Osteocyte (in vitro differentiated cells): ENCODE results near the gene SMOC2. TPM values are rescaled to one million over a fixed set of nuclear protein-coding genes. Genes with fewer than 3 reads are reported as not detected.
A peak's percentile ranks its signal among the peaks of the same experiment; 100 is the strongest.
"Not testable (repeated sequence)": the region's sequence is repeated elsewhere in the genome, so short reads cannot be mapped to it uniquely, and the experiment has no call there.

Experiments
- DNase-seq: peaks from one replicate; pipeline ENCODE4 v3.0.0; 2021; ENCODE audit warnings: mixed read lengths; ENCODE audit not compliant: unreplicated experiment; ENCODE audit errors: extremely low spot score
- H3K27ac Mint-ChIP-seq: one replicate; pipeline ENCODE4 v1.8.0; 2021; ENCODE audit warnings: mild to moderate bottlenecking, mixed read lengths; ENCODE audit not compliant: unreplicated experiment
- H3K27me3 Mint-ChIP-seq: one replicate; pipeline ENCODE4 v1.8.0; 2021; ENCODE audit warnings: mixed read lengths; ENCODE audit not compliant: unreplicated experiment
- H3K36me3 Mint-ChIP-seq: one replicate; pipeline ENCODE4 v1.8.0; 2021; ENCODE audit warnings: mixed read lengths; ENCODE audit not compliant: unreplicated experiment
- H3K4me1 Mint-ChIP-seq: one replicate; pipeline ENCODE4 v1.8.0; 2021; ENCODE audit warnings: mixed read lengths; ENCODE audit not compliant: unreplicated experiment
- H3K4me3 Mint-ChIP-seq: one replicate; pipeline ENCODE4 v1.8.0; 2021; ENCODE audit warnings: mild to moderate bottlenecking, moderate library complexity, mixed read lengths; ENCODE audit not compliant: unreplicated experiment
- H3K9me3 Mint-ChIP-seq: one replicate; pipeline ENCODE4 v1.8.0; 2021; ENCODE audit warnings: mixed read lengths; ENCODE audit not compliant: unreplicated experiment
- total RNA-seq: library from RNA; stranded (reverse); gene quantifications from 2 replicates; pipeline ENCODE4 v1.2.1, GENCODE V29; 2021
- TF ChIP-seq, protein P1 (sequence below): fragments of 200-600 bp; sonication (generic); IDR thresholded peaks from 2 replicates; pipeline ENCODE4 v1.5.0; 2021; ENCODE audit warnings: antibody characterized with exemption, mild to moderate bottlenecking, moderate library complexity

Gene SMOC2
- total RNA-seq, 1 donor from 2014 or later, result 11.6 TPM

DNA sequence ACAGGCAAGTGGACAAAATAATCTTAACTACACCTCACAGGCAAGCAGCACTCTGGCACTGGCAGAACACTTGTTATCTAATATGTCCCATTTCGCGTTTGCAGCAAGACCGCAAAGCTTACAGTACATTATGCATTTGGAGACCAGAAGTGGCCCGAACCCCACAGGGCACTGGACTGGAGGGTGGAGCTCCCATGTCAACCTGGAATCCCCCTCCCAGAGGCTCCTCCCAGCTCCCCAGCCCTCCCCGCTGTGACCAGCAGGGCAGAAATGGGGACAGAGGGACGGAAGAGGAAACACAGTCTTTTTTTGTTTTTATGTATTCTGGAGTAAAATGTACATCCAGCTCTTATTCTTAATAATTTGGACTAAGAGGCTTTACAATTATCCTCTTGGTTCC lies 263.7 kb downstream of the SMOC2 start:
- no peak overlapping the region for H3K4me3 Mint-ChIP-seq
- no peaks in the 10 kb centered on the region for H3K36me3 Mint-ChIP-seq
- peaks cover 3% of the 10 kb centered on the region for H3K27me3 Mint-ChIP-seq
- H3K4me1 Mint-ChIP-seq, result peaks cover 3% of the 10 kb centered on the region
- no peak for DNase-seq
- TF ChIP-seq, protein P1, sequence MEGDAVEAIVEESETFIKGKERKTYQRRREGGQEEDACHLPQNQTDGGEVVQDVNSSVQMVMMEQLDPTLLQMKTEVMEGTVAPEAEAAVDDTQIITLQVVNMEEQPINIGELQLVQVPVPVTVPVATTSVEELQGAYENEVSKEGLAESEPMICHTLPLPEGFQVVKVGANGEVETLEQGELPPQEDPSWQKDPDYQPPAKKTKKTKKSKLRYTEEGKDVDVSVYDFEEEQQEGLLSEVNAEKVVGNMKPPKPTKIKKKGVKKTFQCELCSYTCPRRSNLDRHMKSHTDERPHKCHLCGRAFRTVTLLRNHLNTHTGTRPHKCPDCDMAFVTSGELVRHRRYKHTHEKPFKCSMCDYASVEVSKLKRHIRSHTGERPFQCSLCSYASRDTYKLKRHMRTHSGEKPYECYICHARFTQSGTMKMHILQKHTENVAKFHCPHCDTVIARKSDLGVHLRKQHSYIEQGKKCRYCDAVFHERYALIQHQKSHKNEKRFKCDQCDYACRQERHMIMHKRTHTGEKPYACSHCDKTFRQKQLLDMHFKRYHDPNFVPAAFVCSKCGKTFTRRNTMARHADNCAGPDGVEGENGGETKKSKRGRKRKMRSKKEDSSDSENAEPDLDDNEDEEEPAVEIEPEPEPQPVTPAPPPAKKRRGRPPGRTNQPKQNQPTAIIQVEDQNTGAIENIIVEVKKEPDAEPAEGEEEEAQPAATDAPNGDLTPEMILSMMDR, result no peak
- H3K9me3 Mint-ChIP-seq, result no peaks in the 10 kb centered on the region
- H3K27ac Mint-ChIP-seq, result no peak overlapping the region

DNA sequence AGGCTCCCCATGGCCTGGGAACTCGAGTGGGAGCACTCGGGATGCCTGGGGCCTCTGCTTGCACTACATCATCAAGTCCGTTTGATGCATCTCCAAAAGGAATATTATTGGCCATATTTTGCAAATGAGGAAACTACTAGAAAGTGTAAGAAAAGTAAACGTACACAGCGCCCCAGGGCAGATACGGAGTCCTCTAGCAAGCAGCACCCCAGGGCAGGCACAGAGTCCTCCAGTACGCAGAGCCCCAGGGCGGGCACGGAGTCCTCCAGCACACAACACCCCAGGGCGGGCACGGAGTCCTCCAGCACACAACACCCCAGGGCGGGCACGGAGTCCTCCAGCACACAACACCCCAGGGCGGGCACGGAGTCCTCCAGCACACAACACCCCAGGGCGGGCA lies 264.3 kb downstream of the SMOC2 start:
- not testable (repeated sequence) for H3K27me3 Mint-ChIP-seq, H3K4me1 Mint-ChIP-seq, H3K4me3 Mint-ChIP-seq, DNase-seq, H3K9me3 Mint-ChIP-seq, H3K27ac Mint-ChIP-seq, H3K36me3 Mint-ChIP-seq

DNA sequence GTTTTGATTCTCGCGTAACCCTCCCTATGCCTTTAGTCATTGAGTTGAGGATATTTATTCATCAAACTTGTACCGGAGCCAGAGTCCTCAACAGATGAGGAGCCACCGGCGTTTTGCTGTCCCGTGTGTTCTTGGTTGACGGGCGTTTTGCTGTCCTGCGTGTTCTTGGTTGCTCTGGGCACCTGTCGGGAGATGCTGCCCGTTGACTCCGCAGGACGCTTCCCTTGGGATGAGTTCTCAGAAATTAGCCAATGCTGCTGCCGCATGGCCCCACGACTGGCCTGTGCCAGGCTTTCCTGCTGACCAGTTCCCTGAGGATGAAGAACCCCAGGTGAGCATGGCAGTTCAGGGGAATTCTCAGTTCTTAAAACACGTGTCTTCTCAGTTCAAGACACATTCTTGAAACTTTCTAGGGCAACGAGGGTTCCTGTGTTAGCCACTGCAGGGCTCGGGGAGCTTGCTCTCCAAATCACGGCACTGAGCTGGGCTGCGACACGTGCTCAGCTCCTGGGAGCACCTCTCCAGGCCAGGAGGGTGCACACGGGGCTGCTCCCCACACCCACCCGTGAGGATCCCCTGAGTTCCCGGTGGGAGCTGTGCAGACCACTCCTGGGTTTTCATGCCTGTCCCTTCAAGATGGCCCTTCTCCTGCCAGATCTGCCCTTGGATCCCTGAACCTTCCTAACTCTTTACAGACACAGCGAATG lies 265.6 kb downstream of the SMOC2 start:
- Mint-ChIP-seq H3K36me3 (no peaks in the 10 kb centered on the region), H3K27me3 (peaks cover 3% of the 10 kb centered on the region), H3K27ac (no peak overlapping the region), H3K9me3 (no peaks in the 10 kb centered on the region), H3K4me3 (no peak overlapping the region), H3K4me1 (no peaks in the 10 kb centered on the region)
- TF ChIP-seq, protein P1, result no peak
- DNase-seq, result no peak

DNA sequence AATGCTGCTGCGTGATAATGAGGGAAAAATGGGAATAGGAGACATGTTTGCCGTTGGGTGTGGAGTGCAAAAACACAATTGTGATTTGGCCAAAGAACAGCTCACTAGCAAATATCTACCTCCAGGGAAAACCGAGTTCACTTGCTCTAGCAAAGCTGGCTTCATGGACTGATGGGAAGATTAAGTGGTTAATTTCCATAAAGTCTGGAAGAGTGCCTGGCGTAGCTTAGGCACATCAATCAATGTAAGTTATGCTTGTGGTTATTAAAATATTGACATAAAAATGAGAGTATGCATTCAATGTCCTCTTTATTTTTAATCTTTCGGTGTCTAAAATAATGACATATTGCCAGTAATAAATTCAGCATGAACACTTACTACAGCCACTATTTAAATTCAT lies 267.5 kb downstream of the SMOC2 start:
- H3K27ac Mint-ChIP-seq, result no peak overlapping the region
- no peaks in the 10 kb centered on the region for H3K4me1 Mint-ChIP-seq

DNA sequence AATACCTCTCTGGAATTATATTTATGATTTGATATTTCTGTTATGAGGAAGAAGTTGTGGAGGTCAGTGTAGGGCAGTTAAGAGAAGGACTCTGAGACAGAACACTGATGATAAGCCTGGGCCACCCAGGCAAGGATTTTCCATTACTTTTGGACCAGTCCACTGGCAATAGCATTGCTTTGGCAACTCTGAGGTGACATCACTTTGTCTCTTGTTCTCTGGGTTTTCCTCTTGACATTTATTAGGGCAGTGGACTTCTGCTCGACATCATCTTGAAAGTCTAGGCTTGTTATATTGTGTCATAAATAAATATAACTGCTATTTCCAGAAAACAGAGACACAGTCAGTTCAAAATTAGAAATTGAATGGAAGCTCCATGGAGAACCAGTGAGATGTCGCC lies 268.0 kb downstream of the SMOC2 start:
- no peaks in the 10 kb centered on the region for H3K9me3 Mint-ChIP-seq
- H3K4me1 Mint-ChIP-seq, result no peaks in the 10 kb centered on the region
- DNase-seq, result peak; percentile 3
- H3K27ac Mint-ChIP-seq, result no peak overlapping the region
- no peaks in the 10 kb centered on the region for H3K36me3 Mint-ChIP-seq
- TF ChIP-seq, protein P1, result no peak
- H3K27me3 Mint-ChIP-seq, result peaks cover 7% of the 10 kb centered on the region
- no peak overlapping the region for H3K4me3 Mint-ChIP-seq

More for the DNA sequence above, 267.5 kb downstream of the SMOC2 start:
- Mint-ChIP-seq H3K36me3 (no peaks in the 10 kb centered on the region), H3K9me3 (no peaks in the 10 kb centered on the region), H3K27me3 (peaks cover 7% of the 10 kb centered on the region), H3K4me3 (no peak overlapping the region)
- DNase-seq, result no peak
- TF ChIP-seq, protein P1, result no peak
